ENCODE measurements around the gene TBC1D17.

The TBC1D17 gene

GRCh38 chr19:49895566-49896297 lies 18.2 kb downstream of the TBC1D17 start:
- peak in 1 of 2 donors; percentile 49 for DNase-seq

- peak; percentile 65 to 72 for DNase-seq
These were observed 19.5 kb downstream of the TBC1D17 start, which contains the start of gene IL4I1 for GRCh38 chr19:49896863-49897621. TSS of gene IL4I1 (minus strand) at chr19:49896887. CDS start at chr19:49896160, 727 bp downstream.

- no peak for DNase-seq
These were observed 26.6 kb downstream of the TBC1D17 start for GRCh38 chr19:49904136-49904535.

GRCh38 chr19:49906879-49907564 lies 29.5 kb downstream of the TBC1D17 start:
- no peak for DNase-seq

- no peak for DNase-seq
These were observed 30.4 kb downstream of the TBC1D17 start for GRCh38 chr19:49907745-49908446.

GRCh38 chr19:49908480-49909420 lies 31.2 kb downstream of the TBC1D17 start:
- DNase-seq: no peak

- DNase-seq: no peak
These were observed 32.7 kb downstream of the TBC1D17 start for GRCh38 chr19:49910179-49910578.

GRCh38 chr19:49911381-49912145 lies 34.1 kb downstream of the TBC1D17 start:
- DNase-seq: peak in 1 of 2 donors; percentile 35

- DNase-seq: no peak
These were observed 35.6 kb downstream of the TBC1D17 start for GRCh38 chr19:49912965-49913685.

GRCh38 chr19:49913720-49914119 lies 36.2 kb downstream of the TBC1D17 start:
- no peak for DNase-seq

- DNase-seq: no peak
These were observed 37.8 kb downstream of the TBC1D17 start for GRCh38 chr19:49915271-49915670.

- DNase-seq: no peak
These were observed 39.6 kb downstream of the TBC1D17 start for GRCh38 chr19:49916839-49917733.

- DNase-seq: no peak
These were observed 40.6 kb downstream of the TBC1D17 start for GRCh38 chr19:49918089-49918488.

GRCh38 chr19:49920624-49921363 lies 43.3 kb downstream of the TBC1D17 start:
- no peak for DNase-seq

GRCh38 chr19:49921871-49922795 lies 44.6 kb downstream of the TBC1D17 start:
- DNase-seq: no peak

- no peak for DNase-seq
These were observed 45.8 kb downstream of the TBC1D17 start for GRCh38 chr19:49923055-49924003.

All from stimulated activated CD4-positive, alpha-beta T cell treated with anti-CD3 and anti-CD28 coated beads, Interleukin-2, amount 100 ng/mL, for 24 hours (primary cell).